Tibial nerve (tissue), 4 donors: ENCODE data around the gene TNFRSF6B.

ENCODE experiments used
- EP300 ChIP-seq, 2 donors: sonication (generic); formaldehyde crosslinking; IDR thresholded peaks; one replicate each; pipeline ENCODE4 v1.6.1; 2017; ENCODE audit warnings: antibody characterized with exemption in 2 of 2, mild to moderate bottlenecking in 1 of 2
- TF ChIP-seq, protein P1 (sequence below), 5 experiments: fragments of 200-600 bp in 3 of 5; fragments of 450-650 bp in 2 of 5; sonication (generic) in 3 of 5; IDR thresholded peaks; one replicate each; pipeline ENCODE4 v1.5.1; 2016 to 2019; ENCODE audit warnings: antibody characterized with exemption in 5 of 5, mild to moderate bottlenecking in 3 of 5, moderate library complexity in 2 of 5

DNA sequence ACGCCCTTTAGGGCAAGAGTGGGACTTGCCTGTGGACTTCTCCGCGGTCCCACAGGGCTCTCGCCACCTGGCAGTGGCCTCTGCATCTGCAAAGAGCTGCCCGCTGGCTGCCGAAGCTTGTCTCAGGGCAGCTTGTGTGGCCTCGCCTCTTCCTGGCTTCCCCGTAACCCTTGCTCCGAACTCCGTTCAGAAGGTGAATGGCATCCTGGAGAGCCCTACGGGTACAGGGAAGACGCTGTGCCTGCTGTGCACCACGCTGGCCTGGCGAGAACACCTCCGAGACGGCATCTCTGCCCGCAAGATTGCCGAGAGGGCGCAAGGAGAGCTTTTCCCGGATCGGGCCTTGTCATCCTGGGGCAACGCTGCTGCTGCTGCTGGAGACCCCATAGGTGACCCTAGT, 35.3 kb upstream of the TNFRSF6B start:
- TF ChIP-seq, protein P1, sequence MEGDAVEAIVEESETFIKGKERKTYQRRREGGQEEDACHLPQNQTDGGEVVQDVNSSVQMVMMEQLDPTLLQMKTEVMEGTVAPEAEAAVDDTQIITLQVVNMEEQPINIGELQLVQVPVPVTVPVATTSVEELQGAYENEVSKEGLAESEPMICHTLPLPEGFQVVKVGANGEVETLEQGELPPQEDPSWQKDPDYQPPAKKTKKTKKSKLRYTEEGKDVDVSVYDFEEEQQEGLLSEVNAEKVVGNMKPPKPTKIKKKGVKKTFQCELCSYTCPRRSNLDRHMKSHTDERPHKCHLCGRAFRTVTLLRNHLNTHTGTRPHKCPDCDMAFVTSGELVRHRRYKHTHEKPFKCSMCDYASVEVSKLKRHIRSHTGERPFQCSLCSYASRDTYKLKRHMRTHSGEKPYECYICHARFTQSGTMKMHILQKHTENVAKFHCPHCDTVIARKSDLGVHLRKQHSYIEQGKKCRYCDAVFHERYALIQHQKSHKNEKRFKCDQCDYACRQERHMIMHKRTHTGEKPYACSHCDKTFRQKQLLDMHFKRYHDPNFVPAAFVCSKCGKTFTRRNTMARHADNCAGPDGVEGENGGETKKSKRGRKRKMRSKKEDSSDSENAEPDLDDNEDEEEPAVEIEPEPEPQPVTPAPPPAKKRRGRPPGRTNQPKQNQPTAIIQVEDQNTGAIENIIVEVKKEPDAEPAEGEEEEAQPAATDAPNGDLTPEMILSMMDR (IDR thresholded peaks at IDR 0.05): no peak
- TF ChIP-seq EP300 (IDR thresholded peaks at IDR 0.05): no peak
